Left kidney (tissue), 2 donors: ENCODE results near the gene NRM. TPM values are rescaled to one million over a fixed set of nuclear protein-coding genes. Genes with fewer than 3 reads are reported as not detected.
A peak's percentile ranks its signal among the peaks of the same experiment; 100 is the strongest.
"Not testable (repeated sequence)": the region's sequence is repeated elsewhere in the genome, so short reads cannot be mapped to it uniquely, and the experiment has no call there.

Source experiments
- DNase-seq: peaks from one replicate; pipeline ENCODE4 v3.0.0-alpha.2; 2013
- polyA plus RNA-seq: library from polyadenylated mRNA; unstranded; fragments of 120-200 nt; gene quantifications from one replicate; pipeline ENCODE4 v1.2.1, GENCODE V29; 2013; ENCODE audit not compliant: insufficient read length

Gene NRM
- polyA plus RNA-seq, 1 donor, result 38.1 TPM

- DNase-seq, result peak; percentile 89
These were observed 30.6 kb upstream of the NRM start for GRCh38 chr6:30721198-30722024.

GRCh38 chr6:30720738-30721197 lies 30.0 kb upstream of the NRM start:
- DNase-seq, result no peak

- DNase-seq, result peak; percentile 97
These were observed 29.3 kb upstream of the NRM start, which contains the start of gene TUBB for GRCh38 chr6:30719791-30720737. TUBB (plus strand) TSS chr6:30720352; CDS start chr6:30720507, 155 bp downstream.

- no peak for DNase-seq
These were observed 28.6 kb upstream of the NRM start for GRCh38 chr6:30719356-30719755.

GRCh38 chr6:30717845-30718720 lies 27.3 kb upstream of the NRM start:
- DNase-seq, result not testable (repeated sequence)

- peak; percentile 99 for DNase-seq
These were observed 26.5 kb upstream of the NRM start, which contains the start of gene MDC1 for GRCh38 chr6:30717129-30717844. MDC1 (minus strand) TSS chr6:30717281; CDS start chr6:30715175, 2,106 bp downstream.

- DNase-seq, result peak; percentile 20
These were observed 26.0 kb upstream of the NRM start for GRCh38 chr6:30716879-30717128.

- no peak for DNase-seq
These were observed 23.5 kb upstream of the NRM start for GRCh38 chr6:30714263-30714662.

- no peak for DNase-seq
These were observed 21.7 kb upstream of the NRM start for GRCh38 chr6:30712441-30712945.

- DNase-seq, result no peak
These were observed 21.1 kb upstream of the NRM start for GRCh38 chr6:30711758-30712380.

GRCh38 chr6:30709101-30709868 lies 18.5 kb upstream of the NRM start:
- no peak for DNase-seq

- DNase-seq, result no peak
These were observed 16.6 kb upstream of the NRM start for GRCh38 chr6:30707281-30707850.

GRCh38 chr6:30705620-30706019 lies 14.8 kb upstream of the NRM start:
- no peak for DNase-seq

GRCh38 chr6:30703821-30704220 lies 13.0 kb upstream of the NRM start:
- DNase-seq, result no peak

- DNase-seq, result no peak
These were observed 12.2 kb upstream of the NRM start for GRCh38 chr6:30703011-30703410.

- DNase-seq, result no peak
These were observed 9.6 kb upstream of the NRM start for GRCh38 chr6:30700340-30700739.

- DNase-seq, result no peak
These were observed 5.6 kb upstream of the NRM start for GRCh38 chr6:30696432-30696831.

GRCh38 chr6:30691208-30691847 lies 544 bp upstream of the NRM start:
- DNase-seq, result no peak

- DNase-seq, result no peak
These were observed 799 bp downstream of the NRM start for GRCh38 chr6:30689985-30690384.
